GM12875 (cell line): ENCODE measurements around the gene DUOX1.

Experiments used
- H3K4me3 ChIP-seq: one replicate; pipeline ENCODE4 v1.5.1; 2011; ENCODE audit warnings: low read depth, low read length, control low read depth
- CTCF ChIP-seq: IDR thresholded peaks from 2 replicates; pipeline ENCODE4 v1.5.1; 2011; ENCODE audit warnings: low read depth, mild to moderate bottlenecking, control low read depth, inconsistent platforms, low read length, moderate library complexity, borderline replicate concordance; ENCODE audit not compliant: insufficient read depth

The DUOX1 gene

GRCh38 chr15:45186771-45187577, 57.2 kb downstream of the DUOX1 start:
- TF ChIP-seq CTCF = no peak
- H3K4me3 ChIP-seq = peak overlapping the region; percentile 32

- peak overlapping the region; percentile 32 for H3K4me3 ChIP-seq
- TF ChIP-seq CTCF = no peak
Observed at GRCh38 chr15:45187578-45187893, 57.7 kb downstream of the DUOX1 start.

- TF ChIP-seq CTCF = no peak
- peak within 1 kb of the TSS; percentile 64 for H3K4me3 ChIP-seq
Observed at GRCh38 chr15:45187894-45188830, 58.4 kb downstream of the DUOX1 start, which contains the start of gene SHF. Gene SHF (minus strand): TSS chr15:45187966. CDS start chr15:45187951, 15 bp downstream.

GRCh38 chr15:45197512-45197911, 67.7 kb downstream of the DUOX1 start:
- no peak overlapping the region for H3K4me3 ChIP-seq

GRCh38 chr15:45198337-45199135, 68.7 kb downstream of the DUOX1 start:
- TF ChIP-seq CTCF = peak; percentile 91
- H3K4me3 ChIP-seq = peak overlapping the region; percentile 77

More at GRCh38 chr15:45197512-45197911, 67.7 kb downstream of the DUOX1 start:
- TF ChIP-seq CTCF = no peak

- TF ChIP-seq CTCF = no peak
- H3K4me3 ChIP-seq = peak overlapping the region; percentile 77
Observed at GRCh38 chr15:45199136-45199810, 69.5 kb downstream of the DUOX1 start.
